GM21786 (cell line): Measurements from ENCODE around the gene TMEM50A.
A peak's percentile ranks its signal among the peaks of the same experiment; 100 is the strongest.
"Not testable (repeated sequence)": the region's sequence is repeated elsewhere in the genome, so short reads cannot be mapped to it uniquely, and the experiment has no call there.

Experiments
- ATAC-seq: cut with Tn5 transposase; IDR thresholded peaks from one replicate; pipeline ENCODE4 v1.9.1; 2021; ENCODE audit not compliant: unreplicated experiment

The TMEM50A gene

GRCh38 chr1:25329950-25330349 lies 8.2 kb upstream of the TMEM50A start:
- not testable (repeated sequence) for ATAC-seq

GRCh38 chr1:25336922-25337354 lies 1.2 kb upstream of the TMEM50A start:
- not testable (repeated sequence) for ATAC-seq

- ATAC-seq, result peak; percentile 29
Observed at GRCh38 chr1:25337483-25338187, 499 bp upstream of the TMEM50A start.

GRCh38 chr1:25338986-25339385 lies 852 bp downstream of the TMEM50A start:
- ATAC-seq, result no peak

DNA sequence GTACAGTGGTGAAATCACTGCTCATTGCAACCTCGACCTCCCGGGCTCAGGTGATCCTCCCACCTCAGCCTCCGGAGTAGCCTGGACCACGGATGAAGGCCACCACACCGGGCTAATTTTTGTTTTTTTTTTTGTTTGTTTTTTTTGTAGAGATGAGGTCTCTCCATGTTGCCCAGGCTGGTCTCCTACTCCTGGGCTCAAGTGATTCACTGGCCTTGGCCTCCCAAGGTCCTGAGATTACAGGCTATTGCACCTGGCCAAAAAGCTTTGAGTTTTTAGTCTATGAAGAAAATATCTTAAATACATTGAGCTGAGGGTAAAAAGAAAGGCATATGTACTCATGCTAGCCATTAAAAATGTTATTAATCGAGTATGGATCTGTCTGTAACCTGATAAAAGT lies 3.6 kb downstream of the TMEM50A start:
- no peak for ATAC-seq

DNA sequence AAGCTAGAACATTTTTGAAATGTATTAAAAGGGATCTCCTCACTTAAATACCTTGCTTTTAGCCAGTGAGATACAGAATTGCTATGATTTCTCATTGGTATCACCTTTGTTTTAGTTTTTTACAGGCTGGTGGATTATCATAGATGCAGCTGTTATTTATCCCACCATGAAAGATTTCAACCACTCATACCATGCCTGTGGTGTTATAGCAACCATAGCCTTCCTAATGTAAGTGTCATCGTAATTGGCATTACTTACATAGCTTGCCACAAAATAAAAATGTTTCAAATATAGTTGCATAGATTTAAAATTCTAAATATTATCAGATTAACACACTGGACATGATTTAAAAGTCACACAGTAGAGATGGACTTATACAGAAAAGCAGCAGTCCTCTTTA lies 4.7 kb downstream of the TMEM50A start:
- no peak for ATAC-seq

GRCh38 chr1:25343872-25344271 lies 5.7 kb downstream of the TMEM50A start:
- ATAC-seq, result no peak

GRCh38 chr1:25347556-25347955 lies 9.4 kb downstream of the TMEM50A start:
- no peak for ATAC-seq

DNA sequence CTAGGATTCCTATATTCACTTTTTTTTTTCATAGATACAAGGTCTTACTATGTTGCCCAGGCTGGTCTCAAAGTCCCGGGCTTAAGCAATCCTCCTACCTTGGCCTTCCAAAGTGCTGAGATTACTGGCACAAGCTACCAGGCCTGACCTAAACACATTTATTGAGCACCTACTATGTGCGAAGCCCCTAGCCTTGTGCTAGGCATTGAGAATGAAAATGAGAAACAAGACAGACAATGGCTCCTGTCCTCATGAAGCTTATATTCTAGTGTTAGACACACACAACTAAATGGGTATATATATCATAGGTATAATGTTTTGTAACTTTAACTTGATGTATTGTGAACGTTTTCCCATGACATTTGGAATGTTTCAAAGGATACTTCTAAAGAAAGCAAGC lies 11.5 kb downstream of the TMEM50A start:
- no peak for ATAC-seq

DNA sequence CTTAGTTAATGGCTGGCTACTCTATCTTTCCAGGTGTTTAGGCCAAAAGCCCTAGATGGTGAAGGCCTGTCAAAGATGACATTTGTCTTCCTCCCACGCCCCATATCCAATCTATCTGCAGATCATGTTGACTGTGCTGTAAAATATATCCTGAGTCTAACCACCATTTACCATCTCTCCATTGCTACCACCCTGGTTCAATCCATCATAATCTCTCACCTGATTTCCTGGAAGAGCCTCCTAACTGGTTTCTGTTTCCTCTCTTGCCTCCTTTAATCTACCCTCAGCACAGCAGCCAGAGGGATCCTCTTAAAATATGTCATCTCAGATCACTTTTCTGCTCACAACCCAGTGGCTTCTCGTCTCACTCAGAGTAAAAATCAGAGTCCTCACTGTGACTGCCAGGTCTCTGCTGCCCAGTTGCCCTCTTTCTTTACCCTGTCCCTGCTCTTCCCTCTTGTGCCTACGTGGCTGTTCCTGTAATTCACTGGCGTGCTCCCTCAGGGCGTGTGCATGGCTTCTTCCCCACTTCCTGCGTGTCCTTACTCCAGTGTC lies 17.8 kb downstream of the TMEM50A start:
- ATAC-seq, result no peak

DNA sequence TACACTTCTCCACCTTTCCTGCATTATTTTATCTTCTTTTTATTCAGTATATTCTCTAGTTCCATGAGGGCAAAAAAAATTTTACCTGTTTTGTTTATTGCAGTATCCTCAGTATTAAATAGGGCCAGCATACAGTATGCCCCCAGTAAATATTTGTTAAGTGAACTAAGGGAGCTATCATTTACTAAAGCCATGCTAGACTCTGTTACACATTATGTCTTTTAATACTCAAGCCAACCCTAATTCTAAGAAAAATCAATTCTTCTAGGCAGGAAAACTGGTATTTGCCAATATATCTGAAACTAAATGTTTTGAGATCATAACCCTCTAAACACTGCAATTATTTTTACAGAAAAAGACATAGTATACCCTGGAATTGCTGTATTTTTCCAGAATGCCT lies 18.3 kb downstream of the TMEM50A start:
- ATAC-seq, result no peak

- ATAC-seq, result no peak
Observed at GRCh38 chr1:25356848-25357247, 18.7 kb downstream of the TMEM50A start.

- ATAC-seq, result no peak
Observed at GRCh38 chr1:25360596-25361581, 22.8 kb downstream of the TMEM50A start.

- ATAC-seq, result no peak
Observed at GRCh38 chr1:25361901-25362300, 23.8 kb downstream of the TMEM50A start.

DNA sequence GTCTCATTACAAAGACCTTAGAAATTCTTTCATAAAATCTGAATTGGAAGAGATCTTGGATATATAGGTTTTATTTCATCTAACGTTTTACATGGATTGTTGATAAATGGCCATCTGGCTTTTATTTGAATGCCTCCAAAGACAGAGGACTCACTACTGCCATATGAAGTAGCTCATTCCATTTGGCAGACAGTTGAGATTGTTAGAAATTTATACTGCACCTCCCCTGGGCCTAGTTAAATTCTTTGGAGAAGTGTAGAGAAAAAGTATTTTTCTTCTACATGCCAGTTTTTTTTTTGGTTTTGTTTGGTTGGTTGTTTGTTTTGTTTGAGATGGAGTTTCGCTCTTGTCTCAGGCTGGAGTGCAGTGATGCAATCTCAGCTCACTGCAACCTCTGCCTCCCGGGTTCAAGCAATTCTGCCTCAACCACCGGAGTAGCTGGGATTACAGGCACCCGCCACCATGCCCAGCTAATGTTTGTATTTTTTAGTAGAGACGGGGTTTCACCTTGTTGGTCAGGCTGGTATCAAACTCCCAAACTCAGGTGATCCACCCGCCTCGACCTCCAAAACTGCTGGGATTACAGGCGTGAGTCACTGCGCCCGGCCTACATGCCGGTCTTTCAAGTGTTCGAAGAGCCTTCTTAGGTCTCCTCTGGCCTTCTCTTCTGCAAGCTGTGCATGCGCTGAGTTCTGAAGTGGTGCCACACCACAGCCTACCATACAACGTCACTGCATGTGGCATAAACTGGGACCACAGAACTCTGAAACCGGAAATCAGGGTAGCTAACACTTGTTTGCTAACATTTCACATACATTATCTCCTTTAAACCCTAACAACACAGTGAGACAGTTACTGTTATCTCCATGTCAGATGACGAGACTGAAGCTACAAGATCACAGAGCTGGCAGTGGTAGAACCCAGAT lies 24.8 kb downstream of the TMEM50A start:
- ATAC-seq, result not testable (repeated sequence)

- ATAC-seq, result no peak
Observed at GRCh38 chr1:25369241-25369640, 31.1 kb downstream of the TMEM50A start.

DNA sequence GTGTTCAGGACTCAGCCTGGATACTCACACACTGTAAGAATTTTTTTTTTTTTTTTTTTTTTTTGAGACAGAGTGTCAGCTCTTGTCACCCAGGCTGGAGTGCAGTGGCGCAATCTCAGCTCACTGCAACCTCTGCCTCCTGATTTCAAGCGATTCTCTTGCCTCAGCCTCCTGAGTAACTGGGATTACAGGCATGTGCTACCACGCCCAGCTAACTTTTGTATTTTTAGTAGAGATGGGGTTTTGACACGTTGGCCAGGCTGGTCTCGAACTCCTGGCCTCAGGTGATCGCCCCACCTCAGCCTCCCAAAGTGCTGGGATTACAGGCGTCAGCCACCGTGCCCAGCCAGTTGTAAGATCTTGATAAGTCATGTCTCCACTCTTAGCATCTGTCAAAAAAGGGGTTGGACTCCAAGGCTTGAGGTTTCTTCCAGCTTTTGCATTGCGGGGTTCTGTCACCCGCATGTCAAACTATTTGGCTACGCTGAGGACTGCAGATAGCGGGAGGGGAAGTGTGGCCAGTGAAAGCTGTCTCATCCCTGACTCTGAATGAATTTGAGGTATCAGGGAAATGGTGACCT lies 31.6 kb downstream of the TMEM50A start:
- not testable (repeated sequence) for ATAC-seq

DNA sequence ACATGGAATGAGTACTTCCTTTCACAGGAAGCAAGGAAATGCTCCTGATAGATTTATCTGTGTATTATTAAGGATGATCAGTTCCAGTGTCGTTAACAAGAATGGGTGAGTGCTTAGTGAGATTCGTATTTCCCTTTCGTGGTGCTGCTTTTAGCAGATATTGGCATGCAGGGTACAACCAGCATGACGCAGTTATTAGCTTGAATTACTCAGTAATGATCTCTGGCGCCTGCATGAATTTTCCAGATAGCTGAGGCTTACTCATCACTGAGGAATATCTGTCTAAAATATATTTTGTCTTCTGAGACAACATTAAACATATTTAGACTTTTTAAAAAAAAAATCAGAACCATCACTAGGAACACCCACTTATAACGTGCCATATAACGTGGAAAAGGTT lies 33.6 kb downstream of the TMEM50A start:
- ATAC-seq, result not testable (repeated sequence)

- not testable (repeated sequence) for ATAC-seq
Observed at GRCh38 chr1:25378367-25378766, 40.2 kb downstream of the TMEM50A start.

DNA sequence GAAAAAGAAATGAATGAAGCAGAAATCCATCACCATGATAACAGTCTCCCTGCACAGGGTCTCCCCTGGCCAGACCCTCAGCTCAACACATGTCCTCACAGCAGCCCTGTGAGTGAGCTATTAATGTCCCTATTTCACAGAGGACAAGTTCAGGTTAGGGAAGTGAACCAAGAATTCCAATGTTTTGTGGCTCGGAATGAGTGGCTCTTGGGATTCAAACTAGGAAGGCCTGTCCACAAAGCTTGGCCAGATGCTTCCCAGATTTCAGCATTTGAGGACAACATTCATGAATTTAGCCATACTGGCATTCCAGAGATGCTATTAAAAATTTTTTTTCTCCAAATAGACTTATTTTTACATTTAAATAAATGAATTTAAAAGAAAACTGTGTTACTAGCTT lies 44.4 kb downstream of the TMEM50A start:
- ATAC-seq, result not testable (repeated sequence)
